HUDEP-2 (cell line): ENCODE measurements around the gene CTBS.

Experiments
- DNase-seq, 76 experiments: peaks; one replicate each; lab custom pipeline; 2025; ENCODE audit not compliant: unreplicated experiment in 76 of 76; lab: John Stamatoyannopoulos, UW

CTBS gene

GRCh38 chr1:84587099-84587498 lies 12.9 kb upstream of the CTBS start:
- DNase-seq = no peak

GRCh38 chr1:84585803-84586202 lies 11.6 kb upstream of the CTBS start:
- no peak for DNase-seq

- no peak for DNase-seq
These were observed 9.9 kb upstream of the CTBS start for GRCh38 chr1:84584126-84584525.

- no peak for DNase-seq
These were observed 9.4 kb upstream of the CTBS start for GRCh38 chr1:84583648-84584047.

- no peak for DNase-seq
These were observed 8.8 kb upstream of the CTBS start for GRCh38 chr1:84582802-84583587.

GRCh38 chr1:84581648-84582047 lies 7.4 kb upstream of the CTBS start:
- no peak for DNase-seq

GRCh38 chr1:84574936-84575335 lies 696 bp upstream of the CTBS start:
- no peak for DNase-seq

GRCh38 chr1:84573481-84573966 lies 716 bp downstream of the CTBS start:
- DNase-seq = peak in 6 of 76 experiments; percentile 21 to 50 (median 32)

- no peak for DNase-seq
These were observed 3.1 kb downstream of the CTBS start for GRCh38 chr1:84571150-84571535.

GRCh38 chr1:84570436-84571149 lies 3.6 kb downstream of the CTBS start:
- peak in 3 of 76 experiments; percentile 3 to 13 (median 4) for DNase-seq

- DNase-seq = no peak
These were observed 5.0 kb downstream of the CTBS start for GRCh38 chr1:84569216-84569615.

GRCh38 chr1:84550826-84551225 lies 23.4 kb downstream of the CTBS start:
- DNase-seq = no peak

- peak in 6 of 76 experiments; percentile 3 to 29 (median 6) for DNase-seq
These were observed 32.6 kb downstream of the CTBS start for GRCh38 chr1:84541679-84542078.

GRCh38 chr1:84540759-84541158 lies 33.5 kb downstream of the CTBS start:
- DNase-seq = no peak

GRCh38 chr1:84539972-84540371 lies 34.3 kb downstream of the CTBS start:
- DNase-seq = peak in 1 of 76 experiments; percentile 6

- no peak for DNase-seq
These were observed 35.6 kb downstream of the CTBS start for GRCh38 chr1:84538599-84538998.

- DNase-seq = no peak
These were observed 48.5 kb downstream of the CTBS start for GRCh38 chr1:84525779-84526178.

- DNase-seq = no peak
These were observed 49.6 kb downstream of the CTBS start for GRCh38 chr1:84524590-84524989.

- DNase-seq = no peak
These were observed 63.6 kb downstream of the CTBS start for GRCh38 chr1:84510668-84511067.

GRCh38 chr1:84510165-84510564 lies 64.1 kb downstream of the CTBS start:
- DNase-seq = no peak

GRCh38 chr1:84509029-84509428 lies 65.2 kb downstream of the CTBS start:
- no peak for DNase-seq

GRCh38 chr1:84508510-84508909 lies 65.7 kb downstream of the CTBS start:
- DNase-seq = no peak
